IPS-18a (cell line): ENCODE data around the gene LSM7.

Experiments
- H3K27ac ChIP-seq: one replicate; pipeline ENCODE4 v1.5.1; 2013; ENCODE audit warnings: low read length
- H3K27me3 ChIP-seq: one replicate; pipeline ENCODE4 v1.6.1; 2013; ENCODE audit warnings: mild to moderate bottlenecking, low read length; ENCODE audit not compliant: control insufficient read depth, insufficient read depth
- H3K36me3 ChIP-seq: one replicate; pipeline ENCODE4 v1.6.1; 2013; ENCODE audit warnings: low read depth, low read length; ENCODE audit not compliant: control insufficient read depth
- H3K4me1 ChIP-seq: one replicate; pipeline ENCODE4 v1.6.1; 2013; ENCODE audit warnings: low read depth, low read length; ENCODE audit not compliant: control insufficient read depth
- H3K4me3 ChIP-seq: one replicate; pipeline ENCODE4 v1.5.1; 2013; ENCODE audit warnings: low read length
- H3K9ac ChIP-seq: one replicate; pipeline ENCODE4 v1.6.1; 2013; ENCODE audit warnings: mild to moderate bottlenecking, low read length, moderate library complexity
- H3K9me3 ChIP-seq: one replicate; pipeline ENCODE4 v1.6.1; 2013; ENCODE audit warnings: low read depth, low read length; ENCODE audit not compliant: control insufficient read depth

The LSM7 gene

GRCh38 chr19:2315121-2315817, 13.1 kb downstream of the LSM7 start:
- no peaks in the 10 kb centered on the region for H3K36me3 ChIP-seq
- H3K9me3 ChIP-seq: no peaks in the 10 kb centered on the region
- no peak overlapping the region for H3K4me3 ChIP-seq
- no peaks in the 10 kb centered on the region for H3K27me3 ChIP-seq
- H3K27ac ChIP-seq: no peak overlapping the region
- no peaks in the 10 kb centered on the region for H3K4me1 ChIP-seq
- H3K9ac ChIP-seq: no peak overlapping the region

DNA sequence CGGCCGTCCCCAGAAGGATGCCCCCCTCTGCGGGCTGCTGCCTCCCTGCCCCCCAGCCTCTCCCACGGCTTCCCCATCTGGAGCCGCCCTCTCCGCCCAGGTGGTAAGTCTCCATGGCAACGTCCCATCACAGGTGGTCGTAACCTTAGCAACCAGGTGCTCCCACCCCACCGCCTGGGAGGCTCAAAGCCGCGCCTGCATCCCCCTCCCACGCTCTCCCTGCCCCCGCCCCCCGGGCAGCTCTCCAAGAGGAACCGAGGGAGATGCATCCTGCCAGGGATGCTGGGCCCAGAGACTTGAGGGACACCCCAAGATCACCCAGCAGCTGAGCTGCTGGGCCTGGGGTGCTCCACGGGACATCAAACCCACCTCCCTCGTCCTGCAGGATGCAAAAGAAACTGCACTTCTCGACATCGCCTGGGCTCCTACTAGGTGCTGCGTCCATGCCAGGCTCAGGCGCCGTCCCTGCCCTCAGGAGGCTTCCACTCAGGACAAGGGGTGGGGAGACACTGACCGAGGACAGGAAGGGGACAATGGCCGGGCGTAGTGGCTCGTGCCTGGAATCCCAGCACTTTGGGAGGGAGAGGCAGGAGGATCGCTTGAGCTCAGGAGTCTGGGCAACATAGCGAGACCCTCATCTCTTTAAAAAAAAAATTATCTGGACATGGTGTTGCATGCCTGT, 15.4 kb downstream of the LSM7 start:
- H3K4me3 ChIP-seq: no peak overlapping the region
- H3K27me3 ChIP-seq: peaks cover 18% of the 10 kb centered on the region
- H3K4me1 ChIP-seq: no peaks in the 10 kb centered on the region

DNA sequence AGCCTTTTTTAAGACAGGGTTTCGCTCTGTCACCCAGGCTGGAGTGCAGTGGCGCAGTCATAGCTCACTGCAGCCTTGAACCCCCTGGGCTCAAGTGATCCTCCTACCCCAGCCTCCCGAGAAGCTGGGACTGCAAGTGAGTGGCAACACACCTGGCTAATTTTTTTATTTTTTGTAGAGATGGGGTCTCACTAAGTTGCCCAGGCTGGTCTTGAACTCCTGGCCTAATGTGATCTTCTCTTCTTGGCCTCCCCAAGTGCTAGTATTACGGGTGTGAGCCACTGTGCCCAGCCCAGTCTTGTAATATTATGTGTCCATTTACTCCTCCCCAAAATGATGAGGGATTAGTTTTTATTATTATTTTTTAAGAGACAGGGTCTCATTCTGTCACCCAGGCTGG, 17.3 kb downstream of the LSM7 start:
- Histone ChIP-seq H3K4me3 (no peak overlapping the region), H3K4me1 (no peaks in the 10 kb centered on the region), H3K9ac (no peak overlapping the region), H3K36me3 (no peaks in the 10 kb centered on the region), H3K27me3 (peaks cover 32% of the 10 kb centered on the region), H3K9me3 (no peaks in the 10 kb centered on the region), H3K27ac (no peak overlapping the region)

More for the DNA sequence above, 15.4 kb downstream of the LSM7 start:
- Histone ChIP-seq H3K36me3 (no peaks in the 10 kb centered on the region), H3K27ac (no peak overlapping the region), H3K9ac (no peak overlapping the region), H3K9me3 (no peaks in the 10 kb centered on the region)

DNA sequence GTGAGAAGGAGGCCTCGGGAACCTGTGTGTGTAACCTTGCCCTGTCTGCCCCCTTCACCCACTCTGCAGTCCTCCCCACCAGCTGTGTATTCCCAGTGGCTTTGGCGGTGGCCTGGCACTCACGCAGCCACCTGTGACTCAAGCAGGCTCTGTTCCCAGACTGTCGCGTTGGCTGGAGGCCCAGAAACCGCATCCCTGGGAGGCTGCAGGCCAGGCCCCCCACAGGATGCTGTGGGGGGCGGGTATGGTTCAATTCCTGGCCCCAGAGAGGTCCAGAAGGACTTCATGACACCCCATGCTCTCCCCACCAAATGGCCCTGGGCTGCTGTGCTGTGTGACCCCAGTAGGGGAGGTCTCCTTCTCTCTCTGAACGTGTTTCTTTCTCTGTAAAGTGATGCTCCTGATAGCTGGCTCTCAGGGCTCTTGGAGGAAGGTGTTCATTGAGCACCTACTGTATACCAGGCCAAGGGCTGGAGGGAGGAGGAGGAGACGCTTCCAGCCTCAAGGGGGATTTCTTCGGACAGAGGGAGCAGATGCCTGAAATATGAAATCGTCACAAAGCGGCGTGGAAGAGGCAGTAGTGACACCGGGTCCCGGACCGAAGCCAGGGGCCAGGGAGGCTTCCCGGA, 18.5 kb downstream of the LSM7 start:
- H3K9me3 ChIP-seq: no peaks in the 10 kb centered on the region
- no peak overlapping the region for H3K4me3 ChIP-seq
- H3K27me3 ChIP-seq: peaks cover 32% of the 10 kb centered on the region
- no peak overlapping the region for H3K9ac ChIP-seq
- no peak overlapping the region for H3K27ac ChIP-seq
- H3K36me3 ChIP-seq: no peaks in the 10 kb centered on the region
- H3K4me1 ChIP-seq: no peaks in the 10 kb centered on the region

DNA sequence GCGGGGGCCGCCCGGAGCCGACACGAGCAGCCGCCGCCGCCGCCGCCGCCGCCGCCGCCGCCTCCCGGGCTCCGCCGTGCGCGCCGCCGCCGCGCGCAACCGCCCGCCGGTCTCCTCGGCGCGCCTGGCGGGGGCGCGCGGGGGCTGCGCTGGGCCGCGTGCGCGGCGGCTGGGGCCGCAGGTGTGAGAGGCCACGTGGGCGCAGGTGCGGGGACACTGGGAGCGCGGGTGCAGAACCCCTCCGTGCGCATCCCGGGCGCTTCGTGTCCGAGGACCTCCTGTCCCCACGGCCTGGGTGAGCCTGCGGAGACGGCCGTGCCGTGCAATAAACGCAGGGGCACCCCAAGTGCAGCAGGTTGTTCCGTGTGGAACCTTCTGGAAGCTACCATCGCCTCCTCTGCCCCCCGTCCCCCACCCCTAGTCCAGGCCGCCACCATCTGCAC, 20.3 kb downstream of the LSM7 start, which contains the start of gene LINGO3:
Gene LINGO3 (minus strand): TSS at position 41 of the 443 bp plus-strand sequence. CDS start 16,378 bp downstream, outside the sequence.
- Histone ChIP-seq H3K36me3 (no peaks in the 10 kb centered on the region), H3K27me3 (peaks cover 39% of the 10 kb centered on the region), H3K9me3 (no peaks in the 10 kb centered on the region), H3K9ac (no peak within 1 kb of the TSS), H3K27ac (no peak within 1 kb of the TSS), H3K4me3 (no peak within 1 kb of the TSS), H3K4me1 (no peaks in the 10 kb centered on the region)

DNA sequence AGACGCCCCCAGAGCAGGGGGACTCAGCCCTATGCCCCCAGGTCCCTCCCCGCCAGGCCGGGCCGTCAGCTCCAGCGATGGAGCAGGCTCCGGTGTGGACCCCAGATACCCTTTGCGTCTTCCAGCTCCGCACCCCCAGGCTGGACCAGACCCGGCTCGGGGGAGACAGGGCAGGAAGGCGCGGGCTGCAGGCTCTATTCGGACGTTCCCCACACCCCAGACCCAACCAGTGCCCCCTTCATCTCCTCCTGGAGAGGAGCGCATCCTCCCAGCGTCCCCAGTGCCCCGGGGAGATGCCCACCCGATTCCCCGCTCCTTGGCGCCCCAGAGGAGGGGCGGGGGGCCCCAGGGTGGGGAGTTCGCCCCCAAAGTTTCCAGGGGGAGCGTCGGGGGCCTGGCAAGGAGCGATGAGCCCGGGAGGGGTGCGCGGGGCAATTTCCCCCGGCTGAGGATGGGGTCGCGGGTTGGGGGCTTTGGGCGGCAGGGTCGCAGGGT, 20.8 kb downstream of the LSM7 start:
- H3K27ac ChIP-seq: no peak overlapping the region
- H3K36me3 ChIP-seq: no peaks in the 10 kb centered on the region
- peaks cover 45% of the 10 kb centered on the region for H3K27me3 ChIP-seq
- H3K9ac ChIP-seq: no peak overlapping the region
- H3K9me3 ChIP-seq: no peaks in the 10 kb centered on the region
- no peaks in the 10 kb centered on the region for H3K4me1 ChIP-seq
- H3K4me3 ChIP-seq: no peak overlapping the region

- H3K4me1 ChIP-seq: no peaks in the 10 kb centered on the region
- H3K27ac ChIP-seq: no peak overlapping the region
- H3K4me3 ChIP-seq: no peak overlapping the region
Observed at GRCh38 chr19:2306971-2307370, 21.4 kb downstream of the LSM7 start.

DNA sequence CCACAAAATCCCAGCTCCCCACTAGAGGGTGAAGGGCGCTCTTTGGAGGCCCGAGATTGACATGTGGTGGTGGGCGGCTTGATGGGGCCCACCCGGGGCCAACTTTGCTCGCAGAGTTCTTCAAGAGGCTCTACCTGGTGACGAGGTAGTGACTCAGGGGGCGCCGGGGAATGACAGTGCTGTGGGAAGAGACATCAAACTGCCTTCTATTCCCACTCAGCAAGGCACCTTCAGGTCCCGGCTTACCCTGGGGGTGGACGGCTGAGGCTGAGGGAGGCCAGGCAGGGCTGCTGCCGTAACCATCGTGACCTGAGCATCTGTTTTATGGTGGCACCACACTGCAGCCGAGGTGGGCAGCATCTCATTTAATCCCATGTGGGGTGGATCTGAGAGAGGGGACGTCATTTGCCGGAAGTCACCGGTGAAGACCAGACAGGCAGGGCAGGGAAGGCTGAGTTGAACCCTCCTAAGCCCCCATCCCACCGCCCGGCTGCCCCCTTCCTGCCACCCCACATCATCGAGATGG, 22.0 kb downstream of the LSM7 start:
- peaks cover 52% of the 10 kb centered on the region for H3K27me3 ChIP-seq
- no peaks in the 10 kb centered on the region for H3K9me3 ChIP-seq
- no peak overlapping the region for H3K9ac ChIP-seq
- no peak overlapping the region for H3K4me3 ChIP-seq
- H3K27ac ChIP-seq: no peak overlapping the region
- H3K36me3 ChIP-seq: no peaks in the 10 kb centered on the region
- no peaks in the 10 kb centered on the region for H3K4me1 ChIP-seq

More at GRCh38 chr19:2306971-2307370, 21.4 kb downstream of the LSM7 start:
- Histone ChIP-seq H3K9me3 (no peaks in the 10 kb centered on the region), H3K36me3 (no peaks in the 10 kb centered on the region), H3K9ac (no peak overlapping the region), H3K27me3 (peaks cover 51% of the 10 kb centered on the region)

- peaks cover 52% of the 10 kb centered on the region for H3K27me3 ChIP-seq
- H3K9me3 ChIP-seq: no peaks in the 10 kb centered on the region
- no peak overlapping the region for H3K27ac ChIP-seq
- H3K4me3 ChIP-seq: no peak overlapping the region
- H3K36me3 ChIP-seq: no peaks in the 10 kb centered on the region
- no peaks in the 10 kb centered on the region for H3K4me1 ChIP-seq
- H3K9ac ChIP-seq: no peak overlapping the region
Observed at GRCh38 chr19:2305452-2306280, 22.7 kb downstream of the LSM7 start.

GRCh38 chr19:2303211-2303798, 25.1 kb downstream of the LSM7 start:
- Histone ChIP-seq H3K27ac (no peak overlapping the region), H3K4me3 (no peak overlapping the region), H3K9ac (no peak overlapping the region), H3K36me3 (no peaks in the 10 kb centered on the region), H3K9me3 (no peaks in the 10 kb centered on the region), H3K27me3 (peaks cover 37% of the 10 kb centered on the region), H3K4me1 (no peaks in the 10 kb centered on the region)
